ENCODE data around the gene NEXMIF.
A peak's percentile ranks its signal among the peaks of the same experiment; 100 is the strongest.
"Not testable (repeated sequence)": the region's sequence is repeated elsewhere in the genome, so short reads cannot be mapped to it uniquely, and the experiment has no call there.

Gene NEXMIF

GRCh38 chrX:74925225-74926088 is at the start of gene NEXMIF:
TSS of gene NEXMIF (minus strand) at chrX:74925452.
- DNase-seq, result peak in 5 of 14 donors; percentile 3 to 60 (median 13)

- DNase-seq, result not testable (repeated sequence)
Measured at GRCh38 chrX:74961962-74962361, 36.7 kb upstream of the NEXMIF start.

- no peak for DNase-seq
Measured at GRCh38 chrX:74949717-74950116, 24.5 kb upstream of the NEXMIF start.

DNA sequence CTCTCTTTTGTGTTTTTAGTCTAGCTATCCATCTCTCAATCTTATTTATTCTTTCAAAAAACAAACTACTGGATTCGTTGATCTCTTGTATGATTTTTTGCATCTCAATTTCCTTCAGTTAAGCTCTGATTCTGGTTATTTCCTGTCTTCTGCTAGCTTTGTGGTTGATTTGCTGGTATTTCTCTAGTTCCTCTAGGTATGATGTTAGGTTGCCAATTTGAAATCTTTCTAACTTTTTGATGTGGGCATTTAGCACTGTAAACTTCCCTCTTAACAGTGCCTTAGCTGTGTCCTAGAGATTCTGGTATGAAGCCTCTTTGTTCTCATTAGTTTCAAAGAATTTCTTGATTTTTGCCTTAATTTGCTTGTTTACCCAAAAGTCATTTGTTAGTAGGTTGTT is 15.2 kb upstream of the NEXMIF start:
- DNase-seq, result no peak

DNA sequence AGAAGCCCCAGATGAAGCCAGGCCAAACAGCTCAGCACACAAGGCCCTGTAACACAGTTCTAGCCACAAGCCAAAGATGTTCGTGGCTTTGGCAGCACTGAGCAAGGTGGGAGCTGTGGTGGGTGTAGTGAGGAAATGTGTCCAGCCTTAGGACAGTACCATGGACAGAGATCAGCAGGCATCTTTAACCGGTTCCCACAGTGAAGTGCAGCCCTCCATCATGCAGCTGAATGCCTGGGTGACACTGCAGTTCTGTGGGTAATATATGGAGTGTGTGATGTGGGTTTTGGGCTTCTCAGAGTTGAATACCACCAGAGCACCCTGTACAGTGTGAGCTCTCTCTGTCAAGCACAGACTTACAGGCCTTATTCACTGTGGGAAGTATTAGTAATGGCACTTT is 6.0 kb upstream of the NEXMIF start:
- DNase-seq, result no peak

DNA sequence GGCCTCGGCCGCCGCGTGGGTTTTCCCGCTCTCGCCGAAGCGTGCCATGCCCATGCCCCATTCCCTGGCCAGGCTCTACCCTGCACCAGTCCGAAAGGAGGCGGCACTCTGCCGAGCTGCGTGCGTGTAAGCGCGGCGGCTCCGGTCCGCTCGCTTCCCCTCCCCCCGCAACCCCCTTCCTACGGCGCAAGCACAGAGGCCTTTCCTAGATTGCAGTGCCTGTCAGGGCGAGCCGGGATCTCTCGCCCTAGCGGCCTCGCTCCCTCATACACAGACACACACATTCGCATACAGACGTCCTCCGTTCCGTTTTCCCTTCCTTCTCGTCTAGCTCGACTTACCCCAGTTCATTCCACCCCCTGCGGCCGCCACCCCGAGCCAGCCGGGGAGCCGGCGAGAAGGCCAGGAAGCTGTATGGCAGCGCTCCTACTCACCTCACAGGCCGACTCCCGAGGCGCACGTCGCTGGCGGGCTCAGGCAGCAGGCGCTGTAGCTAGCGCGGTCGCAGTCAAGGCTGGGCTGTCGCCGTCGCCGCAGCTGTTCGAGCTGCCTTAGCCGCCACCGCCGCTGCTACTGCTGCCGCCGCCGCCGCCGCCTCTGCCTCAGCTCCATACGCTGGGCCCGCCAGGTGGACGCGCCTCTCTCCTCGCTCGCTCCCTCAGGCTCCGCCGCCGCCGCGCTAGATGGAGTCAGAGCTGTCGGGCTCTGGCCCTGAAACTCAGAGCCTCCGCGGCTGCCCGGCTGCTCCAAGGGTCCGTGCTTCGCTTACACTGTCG is 615 bp downstream of the NEXMIF start:
- DNase-seq, result peak in 8 of 14 donors; percentile 8 to 69 (median 28)

DNA sequence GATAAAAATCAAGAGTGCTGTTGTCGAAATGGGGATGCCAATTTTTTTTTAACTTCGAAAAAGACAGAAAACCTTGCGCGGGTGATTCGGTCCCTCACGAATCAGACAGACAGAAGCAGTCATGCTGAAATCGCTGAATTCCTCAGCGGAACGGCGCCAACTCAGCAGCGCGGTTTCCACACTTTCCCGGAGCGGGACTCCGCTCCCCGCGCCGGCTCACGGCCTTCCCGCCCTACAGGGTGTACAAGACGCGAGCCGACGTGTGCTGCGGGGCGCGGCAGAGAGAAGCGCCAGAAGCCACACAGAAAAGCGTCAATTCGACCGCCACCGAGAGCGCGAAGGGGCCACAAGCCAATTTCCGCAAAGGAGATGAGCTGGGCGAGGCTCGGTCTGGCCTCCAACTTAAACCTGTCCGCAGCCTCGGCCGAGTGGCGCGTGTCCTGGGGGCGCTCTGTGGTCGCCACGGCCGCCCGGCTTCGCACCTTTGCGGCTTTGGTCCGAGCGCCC is 1.3 kb downstream of the NEXMIF start:
- peak in 5 of 14 donors; percentile 0 to 25 (median 21) for DNase-seq

DNA sequence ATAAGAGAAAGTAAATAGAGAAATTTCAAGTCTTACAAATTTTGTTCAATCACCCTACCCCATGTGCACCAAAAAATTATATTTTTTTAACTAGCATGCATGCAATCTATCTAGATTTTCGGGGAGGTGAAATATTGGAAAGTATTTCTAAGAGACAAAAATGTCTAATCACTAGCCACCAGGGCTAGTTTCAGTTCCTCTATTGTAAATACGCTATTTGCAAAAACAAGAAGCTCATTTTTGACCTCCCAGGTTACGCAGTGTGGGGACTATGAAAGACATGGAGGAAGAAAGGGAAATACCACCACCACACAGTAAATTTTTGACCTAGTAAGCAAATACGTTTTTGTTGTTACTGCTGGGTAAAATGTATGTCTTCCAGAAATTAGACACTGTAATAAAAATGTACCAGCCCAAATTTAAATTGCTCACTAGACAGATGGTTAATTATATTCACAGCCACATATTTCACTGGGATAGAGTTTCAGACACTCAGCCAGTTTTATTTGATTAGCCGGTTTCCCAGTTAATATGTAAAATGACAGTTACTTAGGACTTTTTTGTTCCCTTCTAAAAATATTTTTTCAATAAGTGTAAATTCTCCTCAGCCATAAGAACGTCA is 2.2 kb downstream of the NEXMIF start:
- DNase-seq, result no peak

- DNase-seq, result no peak
Measured at GRCh38 chrX:74911494-74911893, 13.8 kb downstream of the NEXMIF start.

GRCh38 chrX:74906417-74906816 is 18.8 kb downstream of the NEXMIF start:
- no peak for DNase-seq

- DNase-seq, result no peak
Measured at GRCh38 chrX:74902806-74903205, 22.4 kb downstream of the NEXMIF start.

- no peak for DNase-seq
Measured at GRCh38 chrX:74892561-74892960, 32.7 kb downstream of the NEXMIF start.

- DNase-seq, result no peak
Measured at GRCh38 chrX:74890676-74891430, 34.4 kb downstream of the NEXMIF start.

GRCh38 chrX:74882383-74882782 is 42.9 kb downstream of the NEXMIF start:
- not testable (repeated sequence) for DNase-seq

DNA sequence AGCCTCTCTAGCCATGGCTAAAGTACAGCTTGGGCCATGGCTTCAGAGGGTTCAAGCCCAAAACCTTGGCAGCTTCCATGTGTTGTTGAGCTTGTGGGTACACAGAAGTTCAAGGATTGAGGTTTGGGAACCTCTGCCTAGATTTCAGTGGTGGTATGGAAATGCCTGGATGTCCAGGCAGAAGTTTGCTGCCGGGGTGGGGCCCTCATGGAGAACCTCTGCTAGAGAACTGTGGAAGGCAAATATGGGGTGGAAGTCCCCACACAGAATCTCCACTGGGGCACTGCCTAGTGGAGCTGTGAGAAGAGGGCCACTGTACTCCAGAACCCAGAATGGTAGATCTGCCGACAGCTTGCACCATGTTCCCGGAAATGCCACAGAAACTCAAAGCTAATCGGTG is 59.5 kb downstream of the NEXMIF start:
- no peak for DNase-seq

GRCh38 chrX:74853255-74853654 is 72.0 kb downstream of the NEXMIF start:
- DNase-seq, result no peak

DNA sequence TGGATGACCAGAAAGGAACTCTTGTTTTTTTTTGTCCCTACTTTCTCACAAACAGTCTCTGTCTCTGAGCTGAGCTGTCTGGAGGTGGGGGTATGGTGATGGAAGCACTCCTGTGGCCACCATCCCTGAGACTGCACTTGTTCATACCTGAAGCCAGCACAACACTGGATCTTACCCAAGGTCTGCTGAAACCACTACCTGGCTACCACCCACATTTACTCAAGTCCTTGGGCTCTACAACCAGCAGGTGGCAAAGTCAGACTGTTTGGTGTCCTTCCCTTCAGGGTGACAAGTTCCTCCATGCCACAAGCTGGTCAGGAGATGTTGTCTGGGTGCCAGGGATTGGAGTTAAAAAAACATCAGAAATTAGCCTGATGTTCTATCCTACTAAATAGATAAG is 89.7 kb downstream of the NEXMIF start:
- DNase-seq, result no peak

- not testable (repeated sequence) for DNase-seq
Measured at GRCh38 chrX:74819797-74820196, 105.5 kb downstream of the NEXMIF start.

DNA sequence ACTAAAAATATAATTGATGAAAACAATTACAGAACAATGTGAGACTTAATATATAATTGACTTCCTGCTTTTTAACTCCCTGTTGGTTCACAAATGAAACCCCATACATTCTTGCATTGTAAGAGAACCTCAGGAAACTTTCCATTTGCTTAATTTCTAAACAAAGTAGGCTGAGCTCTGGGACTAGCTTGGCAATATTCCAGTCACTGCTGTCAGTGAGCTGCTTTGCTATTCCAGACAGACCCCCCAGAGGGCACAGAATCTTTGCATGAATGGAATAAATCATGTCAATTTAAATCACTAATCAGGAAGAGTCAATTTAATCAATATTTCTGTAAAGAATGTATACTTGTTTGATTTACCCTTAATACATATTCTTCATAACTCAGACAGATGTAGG is 110.6 kb downstream of the NEXMIF start:
- no peak for DNase-seq

- no peak for DNase-seq
Measured at GRCh38 chrX:74804574-74804973, 120.7 kb downstream of the NEXMIF start.

DNA sequence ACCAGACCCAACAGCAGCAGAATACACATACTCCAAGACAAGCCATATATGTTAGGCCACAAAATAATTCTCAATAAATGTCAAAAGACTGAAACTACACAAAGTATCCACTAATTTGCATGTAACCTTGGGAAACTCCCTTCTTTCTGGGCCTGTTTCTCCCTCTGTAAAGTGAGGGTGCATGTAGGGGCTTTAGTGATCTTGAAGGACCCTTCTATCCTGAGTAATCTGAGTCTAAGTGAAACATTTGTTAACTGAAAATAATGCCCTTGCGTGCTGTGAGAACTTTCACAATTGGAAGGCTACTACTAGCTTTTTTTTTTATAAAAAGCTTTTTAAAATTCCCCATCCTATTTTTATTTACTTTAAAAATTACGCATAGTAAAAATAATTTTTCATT is 125.2 kb downstream of the NEXMIF start:
- no peak for DNase-seq

DNA sequence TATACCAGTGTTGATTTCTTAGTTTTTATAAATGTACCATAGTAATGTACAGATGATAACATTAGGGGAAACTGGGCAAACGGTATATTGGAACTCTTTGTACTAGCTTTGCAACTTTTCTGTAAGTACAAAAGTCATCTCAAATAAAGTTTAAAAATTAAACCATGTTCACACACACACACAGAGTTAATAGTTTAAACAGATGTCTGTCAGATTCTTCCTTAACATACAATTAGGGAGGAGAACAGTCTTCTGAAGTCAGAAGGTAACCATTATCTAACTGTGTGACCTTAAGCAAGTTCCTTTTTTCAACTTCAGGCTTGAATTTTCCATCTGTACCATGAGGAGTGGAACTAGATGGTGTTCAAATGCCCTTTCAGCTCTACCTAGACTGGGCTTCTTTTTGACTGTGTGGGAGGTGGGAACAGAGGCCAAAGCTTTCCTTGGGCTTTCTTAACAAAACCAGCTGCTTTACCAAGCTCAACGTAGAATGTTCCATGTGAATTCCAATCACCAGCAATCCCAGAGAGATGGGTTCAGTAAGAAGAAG is 127.8 kb downstream of the NEXMIF start:
- no peak for DNase-seq

All from C1 segment of cervical spinal cord (tissue), 14 donors.